ENCODE data around the gene CDH16.

The CDH16 gene

GRCh38 chr16:66889622-66890021 is 29.1 kb downstream of the CDH16 start:
- H3K4me1 ChIP-seq (ENCODE audit: control insufficient read depth, insufficient read depth, low read length, poor library complexity, severe bottlenecking), result no peaks in the 10 kb centered on the region
- no peaks in the 10 kb centered on the region for H3K27me3 ChIP-seq (replicated peaks; ENCODE audit: control insufficient read depth, insufficient read depth, low read length, poor library complexity, severe bottlenecking)
- H3K36me3 ChIP-seq (ENCODE audit: control insufficient read depth, insufficient read depth, low read length), result peaks cover 17% of the 10 kb centered on the region
- H3K27ac ChIP-seq (ENCODE audit: insufficient read depth, low read length, poor library complexity, severe bottlenecking), result no peak overlapping the region
- no peak overlapping the region for H3K4me3 ChIP-seq (ENCODE audit: insufficient read depth, low read depth, low read length, poor library complexity, severe bottlenecking)
- H3K9me3 ChIP-seq (ENCODE audit: control insufficient read depth, low read length), result no peaks in the 10 kb centered on the region
- DNase-seq, result no peak

- peaks cover 21% of the 10 kb centered on the region for H3K36me3 ChIP-seq (ENCODE audit: control insufficient read depth, insufficient read depth, low read length)
- H3K9me3 ChIP-seq (ENCODE audit: control insufficient read depth, low read length), result no peaks in the 10 kb centered on the region
- H3K27me3 ChIP-seq (replicated peaks; ENCODE audit: control insufficient read depth, insufficient read depth, low read length, poor library complexity, severe bottlenecking), result no peaks in the 10 kb centered on the region
- no peak for DNase-seq
- H3K4me3 ChIP-seq (ENCODE audit: insufficient read depth, low read depth, low read length, poor library complexity, severe bottlenecking), result no peak overlapping the region
- no peaks in the 10 kb centered on the region for H3K4me1 ChIP-seq (ENCODE audit: control insufficient read depth, insufficient read depth, low read length, poor library complexity, severe bottlenecking)
- no peak overlapping the region for H3K27ac ChIP-seq (ENCODE audit: insufficient read depth, low read length, poor library complexity, severe bottlenecking)
These were observed 29.8 kb downstream of the CDH16 start for GRCh38 chr16:66888647-66889615.

- no peaks in the 10 kb centered on the region for H3K4me1 ChIP-seq (ENCODE audit: control insufficient read depth, insufficient read depth, low read length, poor library complexity, severe bottlenecking)
- H3K4me3 ChIP-seq (ENCODE audit: insufficient read depth, low read depth, low read length, poor library complexity, severe bottlenecking), result no peak overlapping the region
- DNase-seq, result no peak
- no peaks in the 10 kb centered on the region for H3K9me3 ChIP-seq (ENCODE audit: control insufficient read depth, low read length)
- no peak overlapping the region for H3K27ac ChIP-seq (ENCODE audit: insufficient read depth, low read length, poor library complexity, severe bottlenecking)
- H3K36me3 ChIP-seq (ENCODE audit: control insufficient read depth, insufficient read depth, low read length), result peaks cover 21% of the 10 kb centered on the region
- H3K27me3 ChIP-seq (replicated peaks; ENCODE audit: control insufficient read depth, insufficient read depth, low read length, poor library complexity, severe bottlenecking), result no peaks in the 10 kb centered on the region
These were observed 31.8 kb downstream of the CDH16 start for GRCh38 chr16:66886914-66887313.

GRCh38 chr16:66886321-66886720 is 32.4 kb downstream of the CDH16 start:
- no peak overlapping the region for H3K27ac ChIP-seq (ENCODE audit: insufficient read depth, low read length, poor library complexity, severe bottlenecking)
- no peaks in the 10 kb centered on the region for H3K9me3 ChIP-seq (ENCODE audit: control insufficient read depth, low read length)
- no peak overlapping the region for H3K4me3 ChIP-seq (ENCODE audit: insufficient read depth, low read depth, low read length, poor library complexity, severe bottlenecking)
- H3K4me1 ChIP-seq (ENCODE audit: control insufficient read depth, insufficient read depth, low read length, poor library complexity, severe bottlenecking), result no peaks in the 10 kb centered on the region
- H3K27me3 ChIP-seq (replicated peaks; ENCODE audit: control insufficient read depth, insufficient read depth, low read length, poor library complexity, severe bottlenecking), result no peaks in the 10 kb centered on the region
- H3K36me3 ChIP-seq (ENCODE audit: control insufficient read depth, insufficient read depth, low read length), result peaks cover 21% of the 10 kb centered on the region
- DNase-seq, result no peak

- DNase-seq, result no peak
- H3K4me1 ChIP-seq (ENCODE audit: control insufficient read depth, insufficient read depth, low read length, poor library complexity, severe bottlenecking), result peaks cover 5% of the 10 kb centered on the region
- H3K27me3 ChIP-seq (replicated peaks; ENCODE audit: control insufficient read depth, insufficient read depth, low read length, poor library complexity, severe bottlenecking), result no peaks in the 10 kb centered on the region
- H3K36me3 ChIP-seq (ENCODE audit: control insufficient read depth, insufficient read depth, low read length), result peaks cover 21% of the 10 kb centered on the region
- no peaks in the 10 kb centered on the region for H3K9me3 ChIP-seq (ENCODE audit: control insufficient read depth, low read length)
- H3K27ac ChIP-seq (ENCODE audit: insufficient read depth, low read length, poor library complexity, severe bottlenecking), result no peak overlapping the region
- H3K4me3 ChIP-seq (ENCODE audit: insufficient read depth, low read depth, low read length, poor library complexity, severe bottlenecking), result no peak overlapping the region
These were observed 33.2 kb downstream of the CDH16 start for GRCh38 chr16:66885491-66885890.

GRCh38 chr16:66882702-66883101 is 36.0 kb downstream of the CDH16 start:
- Histone ChIP-seq H3K36me3 (ENCODE audit: control insufficient read depth, insufficient read depth, low read length) (peaks cover 19% of the 10 kb centered on the region), H3K4me3 (ENCODE audit: insufficient read depth, low read depth, low read length, poor library complexity, severe bottlenecking) (no peak overlapping the region), H3K4me1 (ENCODE audit: control insufficient read depth, insufficient read depth, low read length, poor library complexity, severe bottlenecking) (peaks cover 11% of the 10 kb centered on the region), H3K27me3 (replicated peaks; ENCODE audit: control insufficient read depth, insufficient read depth, low read length, poor library complexity, severe bottlenecking) (no peaks in the 10 kb centered on the region), H3K27ac (ENCODE audit: insufficient read depth, low read length, poor library complexity, severe bottlenecking) (no peak overlapping the region), H3K9me3 (ENCODE audit: control insufficient read depth, low read length) (no peaks in the 10 kb centered on the region)
- no peak for DNase-seq

GRCh38 chr16:66881964-66882508 is 36.6 kb downstream of the CDH16 start:
- DNase-seq, result no peak
- Histone ChIP-seq H3K4me1 (ENCODE audit: control insufficient read depth, insufficient read depth, low read length, poor library complexity, severe bottlenecking) (peaks cover 11% of the 10 kb centered on the region), H3K9me3 (ENCODE audit: control insufficient read depth, low read length) (no peaks in the 10 kb centered on the region), H3K27me3 (replicated peaks; ENCODE audit: control insufficient read depth, insufficient read depth, low read length, poor library complexity, severe bottlenecking) (no peaks in the 10 kb centered on the region), H3K36me3 (ENCODE audit: control insufficient read depth, insufficient read depth, low read length) (peaks cover 19% of the 10 kb centered on the region), H3K27ac (ENCODE audit: insufficient read depth, low read length, poor library complexity, severe bottlenecking) (no peak overlapping the region), H3K4me3 (ENCODE audit: insufficient read depth, low read depth, low read length, poor library complexity, severe bottlenecking) (no peak overlapping the region)

- no peaks in the 10 kb centered on the region for H3K9me3 ChIP-seq (ENCODE audit: control insufficient read depth, low read length)
- peak overlapping the region; percentile 91 for H3K4me3 ChIP-seq (ENCODE audit: insufficient read depth, low read depth, low read length, poor library complexity, severe bottlenecking)
- no peaks in the 10 kb centered on the region for H3K27me3 ChIP-seq (replicated peaks; ENCODE audit: control insufficient read depth, insufficient read depth, low read length, poor library complexity, severe bottlenecking)
- peaks cover 19% of the 10 kb centered on the region for H3K36me3 ChIP-seq (ENCODE audit: control insufficient read depth, insufficient read depth, low read length)
- H3K27ac ChIP-seq (ENCODE audit: insufficient read depth, low read length, poor library complexity, severe bottlenecking), result no peak overlapping the region
- H3K4me1 ChIP-seq (ENCODE audit: control insufficient read depth, insufficient read depth, low read length, poor library complexity, severe bottlenecking), result peaks cover 11% of the 10 kb centered on the region
- DNase-seq, result no peak
These were observed 37.1 kb downstream of the CDH16 start for GRCh38 chr16:66881560-66881959.

- H3K9me3 ChIP-seq (ENCODE audit: control insufficient read depth, low read length), result no peaks in the 10 kb centered on the region
- peaks cover 11% of the 10 kb centered on the region for H3K4me1 ChIP-seq (ENCODE audit: control insufficient read depth, insufficient read depth, low read length, poor library complexity, severe bottlenecking)
- H3K27me3 ChIP-seq (replicated peaks; ENCODE audit: control insufficient read depth, insufficient read depth, low read length, poor library complexity, severe bottlenecking), result no peaks in the 10 kb centered on the region
- H3K4me3 ChIP-seq (ENCODE audit: insufficient read depth, low read depth, low read length, poor library complexity, severe bottlenecking), result peak overlapping the region; percentile 91
- peak overlapping the region; percentile 66 for H3K27ac ChIP-seq (ENCODE audit: insufficient read depth, low read length, poor library complexity, severe bottlenecking)
- H3K36me3 ChIP-seq (ENCODE audit: control insufficient read depth, insufficient read depth, low read length), result peaks cover 19% of the 10 kb centered on the region
- no peak for DNase-seq
These were observed 37.7 kb downstream of the CDH16 start for GRCh38 chr16:66881014-66881417.

Measured in effector memory CD4-positive, alpha-beta T cell (primary cell).